ENCODE results near the gene PBX1. TPM values are rescaled to one million over a fixed set of nuclear protein-coding genes. Genes with fewer than 3 reads are reported as not detected.

The PBX1 gene
- total and polyA plus RNA-seq, 8 donors, result 11.0 to 113 (median 23.0) TPM

DNA sequence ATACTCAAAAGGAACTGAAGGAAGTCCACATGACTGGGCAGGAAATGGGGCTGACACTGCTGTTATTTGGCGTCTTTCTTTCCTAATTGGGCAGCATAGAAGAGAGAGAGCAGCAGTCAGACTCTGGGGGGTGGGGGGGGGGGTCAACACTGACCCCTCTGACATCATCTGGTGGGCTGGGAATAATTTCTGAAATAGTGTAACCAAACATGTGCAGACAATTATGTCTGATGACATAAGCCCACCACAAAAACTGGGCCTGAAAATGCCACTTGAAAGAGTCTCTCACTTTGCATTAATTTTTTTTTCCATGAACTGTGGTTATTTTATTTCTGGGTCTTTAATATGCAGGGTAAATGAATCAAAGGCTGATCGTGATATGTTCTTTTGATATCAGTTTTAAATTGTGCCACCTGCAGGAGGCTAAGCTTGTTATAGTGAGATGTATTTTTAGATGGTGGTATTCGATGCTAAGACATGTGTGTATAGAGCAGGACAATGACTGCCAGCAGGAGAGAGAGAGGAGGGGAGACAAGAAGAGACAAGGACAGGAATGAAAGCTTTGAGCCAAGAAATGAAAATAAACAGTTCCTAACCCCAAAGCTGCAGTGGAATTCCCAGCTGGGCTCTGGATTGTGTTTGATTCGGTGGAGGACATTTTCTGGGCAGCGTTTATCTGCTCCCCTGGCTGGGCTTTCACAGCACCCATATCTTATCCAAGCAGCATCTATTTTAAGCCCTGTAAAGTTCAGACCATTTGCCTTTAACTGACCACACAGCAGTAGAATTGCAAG is 264.7 kb downstream of the PBX1 start:
- Histone ChIP-seq H3K27ac (peak overlapping the region in 3 of 5 donors; percentile 27 to 72 (median 59)), H3K4me1 (peaks cover 4 to 27% (median 17%) of the 10 kb centered on the region in 4 donors), H3K9me3 (no peaks in the 10 kb centered on the region), H3K36me3 (peaks cover 7 to 40% (median 36%) of the 10 kb centered on the region in 4 donors), H3K4me3 (no peak overlapping the region), H3K27me3 (no peaks in the 10 kb centered on the region)
- 37 to 51% (median 48%) methylated on average over 5 of the region's 5 CpGs for WGBS, 5 donors
- peak; percentile 50 to 55 (median 54) for TF ChIP-seq POLR2AphosphoS5 (IDR thresholded peaks at IDR 0.05)
- TF ChIP-seq, protein P1, sequence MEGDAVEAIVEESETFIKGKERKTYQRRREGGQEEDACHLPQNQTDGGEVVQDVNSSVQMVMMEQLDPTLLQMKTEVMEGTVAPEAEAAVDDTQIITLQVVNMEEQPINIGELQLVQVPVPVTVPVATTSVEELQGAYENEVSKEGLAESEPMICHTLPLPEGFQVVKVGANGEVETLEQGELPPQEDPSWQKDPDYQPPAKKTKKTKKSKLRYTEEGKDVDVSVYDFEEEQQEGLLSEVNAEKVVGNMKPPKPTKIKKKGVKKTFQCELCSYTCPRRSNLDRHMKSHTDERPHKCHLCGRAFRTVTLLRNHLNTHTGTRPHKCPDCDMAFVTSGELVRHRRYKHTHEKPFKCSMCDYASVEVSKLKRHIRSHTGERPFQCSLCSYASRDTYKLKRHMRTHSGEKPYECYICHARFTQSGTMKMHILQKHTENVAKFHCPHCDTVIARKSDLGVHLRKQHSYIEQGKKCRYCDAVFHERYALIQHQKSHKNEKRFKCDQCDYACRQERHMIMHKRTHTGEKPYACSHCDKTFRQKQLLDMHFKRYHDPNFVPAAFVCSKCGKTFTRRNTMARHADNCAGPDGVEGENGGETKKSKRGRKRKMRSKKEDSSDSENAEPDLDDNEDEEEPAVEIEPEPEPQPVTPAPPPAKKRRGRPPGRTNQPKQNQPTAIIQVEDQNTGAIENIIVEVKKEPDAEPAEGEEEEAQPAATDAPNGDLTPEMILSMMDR (IDR thresholded peaks at IDR 0.05), result no peak
- no peak for TF ChIP-seq POLR2A (IDR thresholded peaks at IDR 0.05)
- TF ChIP-seq EP300 (IDR thresholded peaks at IDR 0.05), result no peak
- intact Hi-C loops (cut with DNase I; ENCODE audit: low total_unique reads), result no loop called here
- peak in 1 of 2 donors; percentile 82 for DNase-seq

DNA sequence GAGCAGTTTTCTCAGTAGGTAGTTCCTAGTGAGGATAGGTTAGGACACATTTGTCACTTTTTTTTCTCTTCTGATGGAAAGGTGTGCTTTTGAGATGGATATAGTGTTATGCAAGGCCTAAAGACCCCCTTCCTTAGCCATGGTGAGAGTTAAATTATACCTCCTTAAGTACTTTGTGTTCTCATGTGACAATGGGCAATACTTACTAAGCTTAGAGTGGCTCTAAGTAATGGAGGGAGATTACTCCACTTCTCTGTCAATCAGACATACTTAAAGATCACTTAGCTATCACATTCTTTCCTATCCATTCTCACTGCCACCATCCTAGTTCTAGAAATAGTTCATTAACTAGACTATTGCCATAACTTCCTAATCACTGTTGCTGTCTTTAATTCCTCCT is 265.6 kb downstream of the PBX1 start:
- Histone ChIP-seq H3K4me1 (peaks cover 4 to 27% (median 17%) of the 10 kb centered on the region in 4 donors), H3K9me3 (no peaks in the 10 kb centered on the region), H3K27ac (peak overlapping the region in 3 of 5 donors; percentile 27 to 72 (median 59)), H3K36me3 (peaks cover 7 to 40% (median 35%) of the 10 kb centered on the region in 4 donors), H3K4me3 (no peak overlapping the region), H3K27me3 (no peaks in the 10 kb centered on the region)
- intact Hi-C loops (cut with DNase I; ENCODE audit: low total_unique reads), result no loop called here
- TF ChIP-seq POLR2A (IDR thresholded peaks at IDR 0.05) (no peak), POLR2AphosphoS5 (IDR thresholded peaks at IDR 0.05) (no peak), EP300 (IDR thresholded peaks at IDR 0.05) (no peak)
- TF ChIP-seq, protein P1 (IDR thresholded peaks at IDR 0.05), result no peak
- DNase-seq, result no peak

DNA sequence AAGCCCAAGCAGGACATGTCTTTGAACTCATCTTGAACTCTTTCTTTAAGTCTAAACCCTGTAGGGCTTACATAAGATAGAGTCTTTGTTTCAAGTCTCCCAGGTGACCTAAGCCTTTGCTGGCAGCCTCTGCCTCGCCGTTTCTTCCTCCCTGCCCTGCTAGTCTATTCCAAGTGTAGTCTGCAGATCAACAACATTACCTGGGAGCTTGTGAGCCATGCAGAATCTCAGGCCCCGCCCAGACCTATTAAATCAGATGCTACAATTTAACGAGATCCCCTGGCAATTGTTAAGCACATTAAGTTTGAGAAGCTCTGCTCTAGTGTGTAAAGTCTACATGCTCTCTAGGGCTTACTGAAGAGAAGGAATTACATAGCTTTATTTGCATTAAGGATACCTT is 271.6 kb downstream of the PBX1 start:
- peak in 1 of 2 donors; percentile 32 for DNase-seq
- Histone ChIP-seq H3K27me3 (no peaks in the 10 kb centered on the region), H3K4me1 (peaks cover 0 to 9% (median 2%) of the 10 kb centered on the region in 4 donors), H3K9me3 (no peaks in the 10 kb centered on the region), H3K4me3 (no peak overlapping the region), H3K36me3 (peaks cover 0 to 7% (median 0%) of the 10 kb centered on the region in 4 donors), H3K27ac (no peak overlapping the region)
- TF ChIP-seq POLR2A (IDR thresholded peaks at IDR 0.05), result no peak
- WGBS, 5 donors, result 56 to 65% (median 64%) methylated on average over 4 of the region's 4 CpGs
- intact Hi-C loops (cut with DNase I; ENCODE audit: low total_unique reads), result no loop called here

DNA sequence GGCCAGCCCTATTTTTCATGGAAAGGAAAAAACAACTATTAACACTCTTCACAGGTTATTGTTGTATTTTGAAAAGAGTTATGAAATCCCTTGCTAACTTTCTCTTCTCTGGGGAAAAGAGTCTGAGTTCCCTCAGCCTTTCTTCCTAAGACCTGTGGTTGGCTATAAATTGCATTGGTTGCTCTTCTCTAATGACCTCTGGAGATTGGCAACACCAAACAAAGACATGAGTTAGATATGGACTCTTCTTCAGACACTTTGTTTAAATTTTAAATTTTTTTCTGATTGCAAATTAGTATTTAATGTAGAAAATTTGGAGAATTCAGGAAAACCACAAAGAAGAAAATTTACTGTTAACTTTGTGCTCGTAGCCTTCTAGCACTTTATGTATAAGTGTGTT is 275.7 kb downstream of the PBX1 start:
- no peak for DNase-seq
- no peaks in the 10 kb centered on the region for H3K9me3 ChIP-seq
- TF ChIP-seq POLR2A (IDR thresholded peaks at IDR 0.05) (no peak), POLR2AphosphoS5 (IDR thresholded peaks at IDR 0.05) (no peak), EP300 (IDR thresholded peaks at IDR 0.05) (no peak)
- TF ChIP-seq, protein P1 (IDR thresholded peaks at IDR 0.05), result no peak
- no peaks in the 10 kb centered on the region for H3K27me3 ChIP-seq
- H3K36me3 ChIP-seq, result peaks cover 0 to 13% (median 0%) of the 10 kb centered on the region in 4 donors
- no peak overlapping the region for H3K4me3 ChIP-seq
- WGBS, 5 donors, result 0 to 3% (median 1%) methylated on average over 1 of the region's 1 CpG
- intact Hi-C loops (cut with DNase I; ENCODE audit: low total_unique reads), result no loop called here
- H3K27ac ChIP-seq, result no peak overlapping the region
- H3K4me1 ChIP-seq, result peaks cover 8 to 37% (median 15%) of the 10 kb centered on the region in 4 donors

DNA sequence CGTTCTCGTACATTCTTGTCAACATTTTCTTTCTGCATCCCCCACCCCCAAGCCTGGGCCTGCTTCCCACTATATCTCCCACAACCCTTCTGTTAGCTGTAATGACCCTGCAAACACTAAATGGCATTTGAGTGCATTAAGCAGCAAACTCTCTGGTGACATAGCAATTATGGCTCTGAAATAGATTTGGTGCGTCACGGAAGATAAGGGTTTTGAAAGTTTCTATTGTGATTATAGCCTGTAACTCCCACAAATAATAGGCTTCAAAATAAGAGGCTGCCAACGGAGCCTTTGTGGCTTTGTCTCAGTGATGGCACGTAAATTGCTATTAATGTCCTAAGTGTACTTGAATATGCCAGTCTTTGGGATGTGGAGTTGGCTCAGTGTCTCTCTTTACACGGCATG is 277.6 kb downstream of the PBX1 start:
- Histone ChIP-seq H3K9me3 (no peaks in the 10 kb centered on the region), H3K27ac (no peak overlapping the region), H3K27me3 (no peaks in the 10 kb centered on the region), H3K4me3 (no peak overlapping the region), H3K4me1 (peaks cover 8 to 46% (median 18%) of the 10 kb centered on the region in 4 donors), H3K36me3 (peaks cover 0 to 15% (median 0%) of the 10 kb centered on the region in 4 donors)
- intact Hi-C loops (cut with DNase I; ENCODE audit: low total_unique reads), result no loop called here
- WGBS, 5 donors, result 18 to 56% (median 44%) methylated on average over 7 of the region's 7 CpGs
- no peak for TF ChIP-seq POLR2AphosphoS5 (IDR thresholded peaks at IDR 0.05)
- TF ChIP-seq, protein P1 (IDR thresholded peaks at IDR 0.05), result no peak
- no peak for TF ChIP-seq POLR2A (IDR thresholded peaks at IDR 0.05)
- TF ChIP-seq EP300 (IDR thresholded peaks at IDR 0.05), result no peak
- peak in 1 of 2 donors; percentile 69 for DNase-seq
